ENCODE measurements around the gene UBL4A. TPM values are rescaled to one million over a fixed set of nuclear protein-coding genes. Genes with fewer than 3 reads are reported as not detected.

UBL4A gene
- polyA plus RNA-seq, 1 experiment = 33.3 TPM

DNA sequence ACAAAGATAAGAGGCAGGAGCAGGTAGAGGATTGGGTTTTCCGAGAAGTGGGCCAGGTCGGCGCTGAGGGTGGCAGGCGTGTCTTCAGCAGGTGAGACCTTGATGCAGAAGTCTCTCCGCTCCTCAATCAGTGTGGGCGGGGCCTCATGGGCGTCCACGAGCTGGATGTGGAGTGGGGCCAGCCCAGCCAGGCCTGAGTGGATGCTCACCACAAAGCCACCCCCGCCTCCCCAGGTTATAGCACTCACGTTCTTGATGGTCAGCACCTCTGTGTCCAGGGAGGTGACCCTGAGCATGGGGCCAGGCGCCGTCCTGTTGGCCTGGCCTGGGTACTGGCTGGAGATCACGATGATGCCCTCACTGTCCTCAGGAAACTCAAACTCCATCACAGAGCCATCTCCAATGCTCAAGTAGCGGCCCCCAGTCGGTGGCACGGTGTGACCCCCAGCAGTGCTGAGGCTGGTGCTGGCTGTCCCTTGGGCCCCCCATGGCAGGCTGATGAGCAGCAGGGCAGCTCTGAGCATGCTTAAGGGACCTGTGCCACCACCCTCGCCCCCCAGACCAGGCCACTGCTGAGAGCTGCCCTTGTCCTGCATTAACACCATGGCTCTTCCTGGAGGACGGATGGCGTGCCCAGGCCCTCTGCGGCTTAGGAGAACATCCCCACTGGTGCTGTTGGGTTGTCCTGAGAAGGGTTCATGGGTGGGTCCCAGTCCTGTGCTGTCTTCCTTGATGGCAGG lies 2.1 kb upstream of the UBL4A start:
- DNase-seq (ENCODE audit: low read depth) = no peak
- ChIA-PET CTCF (no interaction called here), POLR2A (no interaction called here)
- TF ChIP-seq, protein P1, sequence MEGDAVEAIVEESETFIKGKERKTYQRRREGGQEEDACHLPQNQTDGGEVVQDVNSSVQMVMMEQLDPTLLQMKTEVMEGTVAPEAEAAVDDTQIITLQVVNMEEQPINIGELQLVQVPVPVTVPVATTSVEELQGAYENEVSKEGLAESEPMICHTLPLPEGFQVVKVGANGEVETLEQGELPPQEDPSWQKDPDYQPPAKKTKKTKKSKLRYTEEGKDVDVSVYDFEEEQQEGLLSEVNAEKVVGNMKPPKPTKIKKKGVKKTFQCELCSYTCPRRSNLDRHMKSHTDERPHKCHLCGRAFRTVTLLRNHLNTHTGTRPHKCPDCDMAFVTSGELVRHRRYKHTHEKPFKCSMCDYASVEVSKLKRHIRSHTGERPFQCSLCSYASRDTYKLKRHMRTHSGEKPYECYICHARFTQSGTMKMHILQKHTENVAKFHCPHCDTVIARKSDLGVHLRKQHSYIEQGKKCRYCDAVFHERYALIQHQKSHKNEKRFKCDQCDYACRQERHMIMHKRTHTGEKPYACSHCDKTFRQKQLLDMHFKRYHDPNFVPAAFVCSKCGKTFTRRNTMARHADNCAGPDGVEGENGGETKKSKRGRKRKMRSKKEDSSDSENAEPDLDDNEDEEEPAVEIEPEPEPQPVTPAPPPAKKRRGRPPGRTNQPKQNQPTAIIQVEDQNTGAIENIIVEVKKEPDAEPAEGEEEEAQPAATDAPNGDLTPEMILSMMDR (IDR thresholded peaks at IDR 0.05; ENCODE audit: insufficient read depth, low read depth, low read length) = no peak
- H3K27me3 ChIP-seq (ENCODE audit: control insufficient read depth, insufficient read depth, low read length) = no peaks in the 10 kb centered on the region
- H3K36me3 ChIP-seq (ENCODE audit: control insufficient read depth, insufficient read depth, low read length) = peaks cover 8% of the 10 kb centered on the region
- H3K4me3 ChIP-seq (ENCODE audit: low read depth, low read length) = no peak overlapping the region

DNA sequence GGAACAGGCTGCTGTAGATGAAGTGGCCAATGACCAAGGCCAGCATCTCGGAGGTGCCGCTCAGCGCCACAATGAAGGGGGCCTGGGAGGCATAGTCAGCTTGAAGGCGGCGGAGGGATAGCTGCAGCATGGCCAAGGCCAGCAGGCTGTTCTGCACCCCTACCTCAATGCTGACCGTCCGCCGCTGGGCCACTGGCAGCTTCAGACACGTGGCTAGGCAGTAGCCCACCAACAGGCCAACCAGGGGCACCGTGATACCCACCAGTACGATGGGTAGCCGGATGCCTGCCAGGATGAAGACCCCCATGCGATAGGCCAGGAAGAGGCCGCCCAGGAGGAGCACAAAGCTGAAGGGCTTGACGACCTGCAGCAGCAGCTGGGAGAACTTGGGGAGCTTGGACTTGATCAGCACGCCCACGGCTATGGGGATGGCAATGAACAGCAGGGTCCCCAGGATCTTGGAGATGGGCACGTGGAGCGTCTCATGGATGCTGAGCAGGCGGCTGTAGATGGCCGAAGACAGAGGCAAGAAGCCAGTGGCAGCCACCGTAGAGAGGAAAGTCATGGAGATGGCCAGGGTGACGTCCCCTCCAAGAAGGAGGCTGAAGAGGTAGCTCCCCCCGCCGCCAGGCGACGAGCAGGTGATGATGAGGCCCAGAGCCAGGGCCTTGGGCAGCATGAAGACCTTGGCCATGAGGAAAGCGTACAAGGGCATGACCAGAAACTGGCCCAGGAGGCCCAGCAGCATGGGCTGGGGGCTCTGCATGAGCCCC lies 1.3 kb upstream of the UBL4A start:
- TF ChIP-seq, protein P1 (IDR thresholded peaks at IDR 0.05; ENCODE audit: insufficient read depth, low read depth, low read length) = no peak
- H3K36me3 ChIP-seq (ENCODE audit: control insufficient read depth, insufficient read depth, low read length) = peaks cover 8% of the 10 kb centered on the region
- ChIA-PET CTCF (no interaction called here), POLR2A (interaction anchor here (0.5 kb wide), 1 partner anchor 9 kb away, joined by 3 read pairs; no protein-coding TSS in a partner anchor)
- no peak for DNase-seq (ENCODE audit: low read depth)
- no peak overlapping the region for H3K4me3 ChIP-seq (ENCODE audit: low read depth, low read length)
- H3K27me3 ChIP-seq (ENCODE audit: control insufficient read depth, insufficient read depth, low read length) = no peaks in the 10 kb centered on the region

DNA sequence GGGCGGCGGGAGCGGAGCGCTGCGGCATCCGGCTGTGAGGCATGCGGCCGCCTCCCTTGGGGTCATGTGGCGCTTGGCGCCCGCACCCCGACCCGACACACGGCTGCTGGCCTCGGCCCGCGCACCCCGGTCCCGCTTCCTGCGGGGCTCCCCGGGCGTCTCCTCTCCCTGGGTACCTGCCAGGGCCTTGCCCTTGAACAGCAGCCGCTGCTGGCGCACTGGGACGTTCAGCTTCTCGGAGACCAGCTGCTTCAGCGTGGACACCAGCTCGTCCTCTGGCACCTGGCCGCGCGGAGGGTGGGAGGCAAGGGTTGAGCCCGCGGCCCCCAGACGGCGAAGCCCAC lies 391 bp downstream of the UBL4A start:
- POLR2A ChIA-PET = no interaction called here
- no peak for DNase-seq (ENCODE audit: low read depth)
- peak overlapping the region; percentile 57 for H3K4me3 ChIP-seq (ENCODE audit: low read depth, low read length)
- H3K36me3 ChIP-seq (ENCODE audit: control insufficient read depth, insufficient read depth, low read length) = peaks cover 8% of the 10 kb centered on the region
- TF ChIP-seq, protein P1 (IDR thresholded peaks at IDR 0.05; ENCODE audit: insufficient read depth, low read depth, low read length) = no peak
- CTCF ChIA-PET = no interaction called here
- H3K27me3 ChIP-seq (ENCODE audit: control insufficient read depth, insufficient read depth, low read length) = no peaks in the 10 kb centered on the region

- ChIA-PET POLR2A (no interaction called here), CTCF (interaction anchor here (1.0 kb wide), 1 partner anchor 86 kb away, joined by 3 read pairs; no protein-coding TSS in a partner anchor)
- TF ChIP-seq, protein P1 (IDR thresholded peaks at IDR 0.05; ENCODE audit: insufficient read depth, low read depth, low read length) = no peak
- H3K27me3 ChIP-seq (ENCODE audit: control insufficient read depth, insufficient read depth, low read length) = no peaks in the 10 kb centered on the region
- H3K4me3 ChIP-seq (ENCODE audit: low read depth, low read length) = peak overlapping the region; percentile 57
- no peak for DNase-seq (ENCODE audit: low read depth)
- peaks cover 8% of the 10 kb centered on the region for H3K36me3 ChIP-seq (ENCODE audit: control insufficient read depth, insufficient read depth, low read length)
Observed at GRCh38 chrX:154485150-154486051, 1.0 kb downstream of the UBL4A start.

All from BJ (cell line).